ENCODE results near the gene ST8SIA6. TPM values are rescaled to one million over a fixed set of nuclear protein-coding genes. Genes with fewer than 3 reads are reported as not detected.
A peak's percentile ranks its signal among the peaks of the same experiment; 100 is the strongest.

Gene ST8SIA6
- total and polyA plus RNA-seq, 9 of the 15 experiments (the other 6 are each of a cell fraction or from before 2014, with no cell fraction given): 0.69 to 6.7 (median 5.0) TPM

GRCh38 chr10:17340144-17340829, 114.1 kb downstream of the ST8SIA6 start (continued):
- TF ChIP-seq CHAMP1 (IDR thresholded peaks at IDR 0.05) (0 out of 2 replicates have a peak, but pooled peaks have one; percentile 43), ELK1 (CRISPR knock-in tag; IDR thresholded peaks at IDR 0.05) (no peak), SMARCC2 (IDR thresholded peaks at IDR 0.05; ENCODE audit: low read depth) (no peak), NUFIP1 (IDR thresholded peaks at IDR 0.05; ENCODE audit: partially characterized antibody) (no peak), SOX6 (IDR thresholded peaks at IDR 0.05) (no peak), DEAF1 (CRISPR knock-in tag; IDR thresholded peaks at IDR 0.05) (no peak), ZBTB33 (CRISPR knock-in tag; IDR thresholded peaks at IDR 0.05) (0 out of 2 replicates have a peak, but pooled peaks have one; percentile 18), CREM (IDR thresholded peaks at IDR 0.05; ENCODE audit: low read depth) (no peak), ZNF324 (CRISPR knock-in tag; IDR thresholded peaks at IDR 0.05) (no peak), BRD4 (IDR thresholded peaks at IDR 0.05) (no peak)

All from K562 (cell line).